ENCODE data around the gene GRPEL2.
"Not testable (repeated sequence)": the region's sequence is repeated elsewhere in the genome, so short reads cannot be mapped to it uniquely, and the experiment has no call there.

Gene GRPEL2

GRCh38 chr5:149398747-149399266 is 53.5 kb downstream of the GRPEL2 start:
- DNase-seq (ENCODE audit: low read depth in 2 of 2), result not testable (repeated sequence)

GRCh38 chr5:149399775-149400174 is 54.5 kb downstream of the GRPEL2 start:
- DNase-seq (ENCODE audit: low read depth in 2 of 2), result no peak

GRCh38 chr5:149400304-149400703 is 55.0 kb downstream of the GRPEL2 start:
- no peak for DNase-seq (ENCODE audit: low read depth in 2 of 2)

GRCh38 chr5:149401051-149401450 is 55.8 kb downstream of the GRPEL2 start:
- no peak for DNase-seq (ENCODE audit: low read depth in 2 of 2)

GRCh38 chr5:149402291-149402690 is 57.0 kb downstream of the GRPEL2 start:
- no peak for DNase-seq (ENCODE audit: low read depth in 2 of 2)
